GM19043 (cell line): ENCODE results near the gene VPS4A.
A peak's percentile ranks its signal among the peaks of the same experiment; 100 is the strongest.
"Not testable (repeated sequence)": the region's sequence is repeated elsewhere in the genome, so short reads cannot be mapped to it uniquely, and the experiment has no call there.

ENCODE experiments used
- ATAC-seq: cut with Tn5 transposase; IDR thresholded peaks from one replicate; pipeline ENCODE4 v1.9.1; 2021; ENCODE audit warnings: low read depth; ENCODE audit not compliant: unreplicated experiment

Gene VPS4A

DNA sequence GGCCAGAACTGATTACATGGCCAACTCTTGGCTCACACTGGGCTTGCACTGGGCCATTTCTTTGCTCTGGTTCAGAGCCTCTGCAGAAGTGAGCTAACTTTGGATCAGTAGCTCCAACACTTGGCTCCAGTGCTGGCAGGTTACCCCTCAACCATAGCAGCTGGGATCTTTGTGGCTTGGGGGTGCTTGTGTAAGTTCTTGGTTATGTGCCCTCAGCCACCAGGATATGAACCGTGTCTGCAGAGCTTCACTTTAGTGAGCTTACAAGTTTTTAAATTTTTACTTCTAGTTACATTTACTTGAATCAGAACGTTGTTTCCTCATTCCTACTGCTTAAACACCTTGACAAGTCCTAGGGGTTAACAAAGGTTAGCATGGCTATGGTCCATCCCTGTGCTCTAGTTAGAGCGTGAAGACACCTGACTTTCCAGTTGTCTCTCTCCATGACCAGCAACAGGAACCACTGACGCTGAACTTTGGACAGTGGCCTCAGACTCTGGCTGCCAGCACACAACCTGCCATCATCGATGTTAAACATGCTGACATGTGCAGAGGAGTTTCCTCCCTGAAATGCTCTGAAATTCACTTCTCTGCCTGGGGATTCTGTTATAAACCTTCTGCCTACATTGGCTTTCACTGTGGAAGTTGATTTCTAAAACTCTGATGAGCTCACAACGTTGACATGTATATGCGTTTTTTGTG, 15.2 kb downstream of the VPS4A start:
- ATAC-seq = no peak

- ATAC-seq = no peak
Observed at GRCh38 chr16:69327585-69328310, 16.6 kb downstream of the VPS4A start.

GRCh38 chr16:69328854-69329316, 17.7 kb downstream of the VPS4A start:
- ATAC-seq = no peak

DNA sequence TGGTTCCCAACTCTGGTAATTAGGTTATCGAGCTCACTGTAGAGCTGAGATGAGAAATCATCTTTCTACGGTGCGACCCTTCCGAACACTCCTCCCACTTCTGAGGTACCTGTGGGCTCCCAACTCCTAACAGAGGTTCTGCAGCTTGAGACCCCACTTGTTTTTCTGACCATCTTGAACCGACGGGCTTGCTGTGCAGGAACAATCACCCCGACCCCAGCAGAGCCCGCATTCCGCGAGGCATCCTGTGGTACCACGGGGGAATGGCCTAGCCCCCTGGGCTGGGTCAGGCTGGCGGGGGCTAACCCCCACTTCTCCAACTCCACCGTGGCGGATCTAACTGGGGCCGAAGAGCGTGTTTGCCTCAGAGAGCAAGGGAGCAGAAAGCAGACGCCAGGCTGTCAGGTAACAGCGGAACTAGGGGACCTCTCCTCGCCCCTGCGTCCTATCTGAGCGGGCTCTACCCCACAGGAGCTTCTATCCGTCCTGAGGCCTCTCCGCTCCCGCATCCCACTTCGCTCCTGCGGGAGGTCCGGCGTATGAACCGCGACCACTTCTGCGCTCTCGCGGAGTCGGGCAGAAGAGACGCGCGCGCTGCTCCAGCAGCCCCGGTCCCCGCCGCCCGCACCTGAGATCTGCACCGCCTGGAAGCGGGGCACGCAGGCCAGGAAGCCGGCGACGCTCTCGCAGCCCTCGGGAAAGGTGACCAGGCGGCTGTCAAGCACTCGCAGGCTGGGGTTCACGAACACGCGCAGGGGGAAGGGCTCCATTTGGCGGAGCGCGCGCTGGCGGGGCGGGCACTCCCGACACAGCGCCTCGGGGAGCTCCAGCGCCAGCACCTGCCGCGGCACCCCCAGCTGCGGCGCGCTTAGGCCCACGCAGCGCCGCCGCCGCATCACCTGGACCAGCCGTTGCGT, 18.5 kb downstream of the VPS4A start:
- peak; percentile 37 for ATAC-seq

DNA sequence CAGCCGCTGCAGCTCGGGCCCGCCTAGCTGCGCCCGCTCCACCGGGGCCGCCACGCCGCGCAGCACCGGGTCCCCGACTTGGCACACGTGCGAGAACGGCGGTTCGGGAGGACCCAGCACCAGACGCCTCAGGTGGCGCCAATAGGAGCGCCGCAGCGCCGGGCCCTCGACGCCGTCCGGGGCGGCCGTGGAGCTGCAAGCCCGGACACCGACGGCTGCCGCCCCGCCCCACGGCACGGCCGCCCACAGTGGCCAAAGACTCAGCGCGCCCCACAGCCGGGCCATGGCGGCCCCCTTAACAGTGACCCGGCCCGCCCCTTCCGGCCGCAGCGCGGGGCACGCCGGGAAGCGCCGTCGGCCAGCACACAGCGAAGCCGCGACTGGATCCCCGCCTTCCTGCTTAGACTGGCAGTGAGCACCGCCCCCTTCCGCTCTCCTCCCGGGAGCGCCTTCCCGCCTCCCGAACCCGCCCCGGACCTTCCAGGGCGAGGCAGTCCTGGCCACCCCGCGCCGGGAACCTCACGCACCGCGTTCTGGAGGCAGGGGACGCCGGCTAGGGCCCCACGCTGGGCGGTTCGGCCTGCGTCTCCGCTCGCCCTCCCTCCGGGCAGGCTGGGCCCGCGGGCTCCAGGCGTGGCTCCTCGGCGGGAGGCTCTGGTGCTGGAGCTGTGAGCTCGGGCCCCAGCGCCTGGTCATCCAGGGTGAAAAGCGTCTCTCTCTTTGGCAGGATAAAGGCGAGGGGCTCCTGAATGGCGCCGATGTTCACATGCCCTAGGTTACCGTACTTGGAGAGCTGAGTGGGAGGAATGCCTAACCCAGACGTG, 19.3 kb downstream of the VPS4A start, which contains the start of gene PDF:
TSS of gene PDF (minus strand) at position 303 of the 824 bp plus-strand sequence. CDS start at position 285, 18 bp downstream.
- peak; percentile 91 for ATAC-seq

- ATAC-seq = no peak
Observed at GRCh38 chr16:69334696-69335095, 23.5 kb downstream of the VPS4A start.

GRCh38 chr16:69338557-69339288, 27.6 kb downstream of the VPS4A start:
- no peak for ATAC-seq

DNA sequence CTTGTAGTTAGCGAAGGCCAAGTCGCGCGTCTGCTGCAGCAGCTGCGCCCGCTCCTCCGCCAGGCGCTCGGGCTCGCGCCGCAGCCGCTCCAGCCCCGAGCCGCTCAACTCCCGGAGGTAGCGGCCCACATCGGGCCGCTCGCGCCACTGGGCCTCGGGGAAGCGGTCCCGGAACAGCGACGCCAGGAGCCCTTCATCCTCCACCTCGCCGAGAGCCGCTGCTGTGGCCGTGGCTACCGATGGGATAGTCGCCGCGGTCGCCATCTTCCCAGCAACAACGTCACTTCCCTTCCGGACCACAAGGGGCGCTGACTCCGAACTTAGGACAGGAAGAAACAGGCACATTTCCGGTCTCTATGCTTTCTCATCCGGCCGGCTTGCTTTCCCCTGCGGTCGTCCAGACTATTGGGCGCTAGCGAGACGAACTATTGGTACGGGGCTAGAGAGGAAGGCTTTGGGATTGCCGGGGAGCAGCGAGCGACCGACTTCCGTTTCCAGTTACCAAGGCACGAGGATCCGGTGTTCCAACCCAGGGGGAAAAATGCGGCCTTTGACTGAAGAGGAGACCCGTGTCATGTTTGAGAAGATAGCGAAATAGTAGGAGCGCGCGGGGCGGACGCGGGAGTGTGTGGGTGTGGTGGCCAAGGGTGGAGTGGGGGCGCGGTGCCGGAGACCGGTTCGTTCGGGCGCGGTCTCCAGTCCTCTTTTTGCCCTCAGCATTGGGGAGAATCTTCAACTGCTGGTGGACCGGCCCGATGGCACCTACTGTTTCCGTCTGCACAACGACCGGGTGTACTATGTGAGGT, 28.3 kb downstream of the VPS4A start, which contains the start of the genes COG8 and NIP7:
TSS of gene COG8 (minus strand) at position 276 of the 806 bp plus-strand sequence. CDS start at position 264, 12 bp downstream.
TSS of gene NIP7 (plus strand) at position 484 of the 806 bp plus-strand sequence. CDS start at position 542, 58 bp downstream.
- ATAC-seq = peak; percentile 88

GRCh38 chr16:69340095-69340644, 29.0 kb downstream of the VPS4A start:
- ATAC-seq = no peak

DNA sequence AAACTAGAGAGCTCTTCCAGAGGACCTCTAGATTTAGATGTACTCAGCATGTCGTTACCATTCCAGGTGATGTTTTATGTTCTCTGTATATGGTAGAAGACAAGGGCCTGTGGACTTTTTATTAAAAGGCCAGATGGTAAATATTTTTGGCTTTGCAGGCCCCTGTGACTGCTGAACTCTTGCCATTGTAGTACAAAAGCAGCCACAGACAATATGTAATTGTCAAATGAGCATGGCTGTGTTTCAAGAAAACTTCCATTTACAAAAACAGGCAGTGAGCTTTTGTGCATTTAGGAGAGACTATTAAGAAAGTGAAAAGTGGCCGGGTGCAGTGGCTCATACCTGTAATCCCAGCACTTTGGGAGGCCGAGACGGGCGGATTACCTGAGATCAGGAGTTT, 33.0 kb downstream of the VPS4A start:
- no peak for ATAC-seq

DNA sequence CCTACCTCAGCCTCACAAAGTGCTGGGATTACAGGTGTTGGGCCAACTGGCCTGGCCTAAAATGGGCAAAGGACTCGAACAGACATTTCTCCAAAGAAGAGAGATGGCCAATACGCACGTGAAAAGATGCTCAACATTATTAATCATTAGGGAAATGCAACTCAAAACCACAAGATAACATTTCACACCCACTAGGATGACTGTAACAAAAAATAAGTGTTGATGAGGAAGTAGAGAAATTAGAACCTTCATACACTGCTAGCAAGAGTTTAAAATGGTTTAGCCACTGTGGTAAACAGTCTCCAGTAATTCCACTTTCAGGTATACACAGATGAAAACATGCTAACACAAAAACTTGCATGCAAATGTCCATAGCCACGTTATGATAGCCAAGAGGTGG, 34.8 kb downstream of the VPS4A start:
- ATAC-seq = no peak

- ATAC-seq = no peak
Observed at GRCh38 chr16:69346683-69347082, 35.5 kb downstream of the VPS4A start.

DNA sequence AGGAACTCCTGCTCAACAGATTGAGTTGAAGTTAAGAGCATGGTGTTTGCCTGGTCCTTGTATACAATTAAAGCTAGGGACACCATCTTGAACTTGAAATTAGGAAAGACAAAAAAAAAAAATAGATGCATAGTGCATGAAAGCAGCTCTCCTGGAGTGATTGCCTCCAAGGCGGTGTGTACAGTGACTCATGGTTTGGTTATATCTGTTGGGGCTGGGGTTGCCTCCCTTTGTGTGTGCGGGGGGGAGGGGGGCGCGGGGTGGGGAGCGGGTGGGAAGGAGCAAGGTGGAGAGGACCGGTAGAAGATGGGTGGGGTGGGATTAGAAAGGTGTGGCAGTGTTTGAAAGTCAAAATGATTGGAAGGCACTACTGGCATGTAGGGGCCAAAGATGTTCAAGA, 37.1 kb downstream of the VPS4A start:
- no peak for ATAC-seq

- no peak for ATAC-seq
Observed at GRCh38 chr16:69349536-69349935, 38.4 kb downstream of the VPS4A start.

DNA sequence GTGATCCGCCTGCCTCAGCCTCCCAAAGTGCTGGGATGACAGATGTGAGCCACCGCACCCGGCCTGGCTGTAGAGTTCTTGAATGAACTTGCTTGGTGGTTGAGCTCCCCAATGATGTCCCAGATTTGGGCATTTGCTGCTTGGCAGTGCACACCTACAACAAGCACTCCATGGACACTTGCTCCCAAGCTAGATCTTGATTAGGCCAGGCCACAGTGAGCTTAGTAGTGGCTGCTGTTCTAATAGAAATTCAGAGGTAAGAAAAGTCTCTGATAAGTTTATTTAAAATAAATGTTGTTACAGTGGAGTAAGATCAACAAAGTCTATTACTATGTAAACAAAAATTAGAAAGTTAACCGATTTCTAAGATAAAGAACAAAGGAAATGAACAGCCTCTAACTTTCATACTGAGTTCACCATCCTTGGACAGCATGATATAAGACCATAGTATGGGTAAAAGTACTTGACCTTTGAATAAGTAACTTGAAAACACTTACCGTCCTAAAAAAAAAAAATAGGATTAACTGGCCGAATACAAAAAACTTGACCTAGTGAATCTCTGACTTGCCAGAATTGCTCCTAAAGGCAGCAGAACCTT, 39.5 kb downstream of the VPS4A start:
- no peak for ATAC-seq

DNA sequence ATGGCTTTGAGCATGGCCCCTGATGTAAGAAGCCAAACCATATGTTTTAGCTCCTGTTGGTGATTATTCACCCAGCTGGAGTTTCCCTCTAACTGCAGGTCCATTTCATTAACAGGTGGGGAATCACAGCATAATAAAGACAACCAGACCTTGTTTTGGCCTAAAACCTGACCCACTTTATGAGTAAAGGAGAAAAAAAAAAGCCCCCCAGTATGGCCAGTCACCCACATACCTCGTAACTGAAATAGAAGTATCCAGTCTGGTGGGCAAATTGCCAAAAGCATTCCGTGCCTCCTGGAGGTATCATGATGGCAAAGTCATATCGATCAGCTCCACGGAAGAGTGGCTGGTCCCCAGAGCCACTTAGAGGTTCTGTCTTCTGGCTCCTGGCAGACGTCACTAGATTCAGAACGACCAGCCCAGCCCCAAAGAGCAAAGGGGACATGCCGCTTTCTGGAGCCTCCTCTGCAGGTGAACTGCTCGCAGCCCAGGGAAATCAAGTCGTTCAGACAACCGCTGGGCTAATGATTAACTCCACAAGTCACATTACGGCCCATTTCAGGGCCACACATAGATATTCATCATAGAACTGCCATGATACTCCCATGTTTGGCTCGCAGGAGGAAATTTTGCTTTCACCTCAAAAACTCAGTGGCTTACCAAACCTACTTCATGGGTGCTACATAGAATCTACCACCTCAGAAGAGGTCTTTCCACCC, 40.3 kb downstream of the VPS4A start, which contains the start of gene TMED6:
TSS of gene TMED6 (minus strand) at position 478 of the 719 bp plus-strand sequence. CDS start at position 445, 33 bp downstream.
- no peak for ATAC-seq

GRCh38 chr16:69360070-69360469, 48.9 kb downstream of the VPS4A start:
- ATAC-seq = not testable (repeated sequence)
